Endodermal cell (in vitro differentiated cells): ENCODE data around the gene F13A1. TPM values are rescaled to one million over a fixed set of nuclear protein-coding genes. Genes with fewer than 3 reads are reported as not detected.

Experiments used
- DNase-seq: peaks from one replicate; pipeline ENCODE4 v3.0.0-alpha.2; 2017
- H3K27ac ChIP-seq: 2 replicates; pipeline ENCODE4 v1.5.1; 2013; ENCODE audit warnings: mild to moderate bottlenecking, low read depth, low read length, moderate library complexity
- H3K27me3 ChIP-seq: 2 replicates; pipeline ENCODE4 v1.6.1; 2013; ENCODE audit warnings: mild to moderate bottlenecking, low read length, moderate library complexity; ENCODE audit not compliant: insufficient read depth, control insufficient read depth, poor library complexity, severe bottlenecking
- H3K36me3 ChIP-seq: 2 replicates; pipeline ENCODE4 v1.7.0; 2013; ENCODE audit warnings: mild to moderate bottlenecking, low read length, moderate library complexity; ENCODE audit not compliant: control insufficient read depth, insufficient read depth
- H3K4me1 ChIP-seq: one replicate; pipeline ENCODE4 v1.7.0; 2013; ENCODE audit warnings: low read length; ENCODE audit not compliant: control insufficient read depth, insufficient read depth
- H3K4me3 ChIP-seq: 2 replicates; pipeline ENCODE4 v1.5.1; 2013; ENCODE audit warnings: mild to moderate bottlenecking, low read length, moderate library complexity
- H3K9ac ChIP-seq: 2 replicates; pipeline ENCODE4 v1.6.1; 2013; ENCODE audit warnings: mild to moderate bottlenecking, low read length, moderate library complexity; ENCODE audit not compliant: poor library complexity, severe bottlenecking; ENCODE audit errors: extremely low read depth
- H3K9me3 ChIP-seq: 2 replicates; pipeline ENCODE4 v1.6.1; 2013; ENCODE audit warnings: mild to moderate bottlenecking, low read length, moderate library complexity; ENCODE audit not compliant: control insufficient read depth
- H3K27ac Mint-ChIP-seq: 2 replicates; pipeline ENCODE4 v1.8.0; 2020; ENCODE audit warnings: mixed read lengths
- H3K27me3 Mint-ChIP-seq: 2 replicates; pipeline ENCODE4 v1.8.0; 2021; ENCODE audit warnings: mild to moderate bottlenecking, mixed read lengths; ENCODE audit not compliant: insufficient read depth
- H3K36me3 Mint-ChIP-seq: 2 replicates; pipeline ENCODE4 v1.8.0; 2020; ENCODE audit warnings: low read depth, mixed read lengths
- H3K4me1 Mint-ChIP-seq: 2 replicates; pipeline ENCODE4 v1.8.0; 2020; ENCODE audit warnings: mixed read lengths
- H3K4me3 Mint-ChIP-seq: 2 replicates; pipeline ENCODE4 v1.8.0; 2020; ENCODE audit warnings: mild to moderate bottlenecking, moderate library complexity, mixed read lengths
- H3K9me3 Mint-ChIP-seq: 2 replicates; pipeline ENCODE4 v1.8.0; 2020; ENCODE audit warnings: mild to moderate bottlenecking, mixed read lengths
- whole genome bisulfite sequencing, 2 experiments: methylation state at CpG; one replicate each; pipeline versions ENCODE4 v1.1.5 to v1.1.7; 2013; ENCODE audit warnings: missing lambda C conversion rate in 2 of 2, mixed read lengths in 1 of 2; ENCODE audit not compliant: insufficient coverage in 1 of 2, insufficient read length in 1 of 2; 5-methylcytosine and 5-hydroxymethylcytosine counted together
- total RNA-seq, 2 donors: library from RNA; stranded (reverse); fragmentation: NEBNext Ultra II Directional in 1 of 2; extraction: Animal tissue kit (Norgen Biotek cat#: 25700) in 1 of 2; gene quantifications; 2 replicates in 1 of 2; 3 replicates in 1 of 2; pipeline ENCODE4 v1.2.1, GENCODE V29; 2021
- TF ChIP-seq, protein P1 (sequence below): fragments of 200-600 bp; sonication (generic); conservative IDR thresholded peaks from 2 replicates; pipeline ENCODE4 v1.5.0; 2021; ENCODE audit warnings: antibody characterized with exemption, mild to moderate bottlenecking

F13A1 gene
- total RNA-seq, 2 donors from 2014 or later: 1.1 to 1.3 TPM

DNA sequence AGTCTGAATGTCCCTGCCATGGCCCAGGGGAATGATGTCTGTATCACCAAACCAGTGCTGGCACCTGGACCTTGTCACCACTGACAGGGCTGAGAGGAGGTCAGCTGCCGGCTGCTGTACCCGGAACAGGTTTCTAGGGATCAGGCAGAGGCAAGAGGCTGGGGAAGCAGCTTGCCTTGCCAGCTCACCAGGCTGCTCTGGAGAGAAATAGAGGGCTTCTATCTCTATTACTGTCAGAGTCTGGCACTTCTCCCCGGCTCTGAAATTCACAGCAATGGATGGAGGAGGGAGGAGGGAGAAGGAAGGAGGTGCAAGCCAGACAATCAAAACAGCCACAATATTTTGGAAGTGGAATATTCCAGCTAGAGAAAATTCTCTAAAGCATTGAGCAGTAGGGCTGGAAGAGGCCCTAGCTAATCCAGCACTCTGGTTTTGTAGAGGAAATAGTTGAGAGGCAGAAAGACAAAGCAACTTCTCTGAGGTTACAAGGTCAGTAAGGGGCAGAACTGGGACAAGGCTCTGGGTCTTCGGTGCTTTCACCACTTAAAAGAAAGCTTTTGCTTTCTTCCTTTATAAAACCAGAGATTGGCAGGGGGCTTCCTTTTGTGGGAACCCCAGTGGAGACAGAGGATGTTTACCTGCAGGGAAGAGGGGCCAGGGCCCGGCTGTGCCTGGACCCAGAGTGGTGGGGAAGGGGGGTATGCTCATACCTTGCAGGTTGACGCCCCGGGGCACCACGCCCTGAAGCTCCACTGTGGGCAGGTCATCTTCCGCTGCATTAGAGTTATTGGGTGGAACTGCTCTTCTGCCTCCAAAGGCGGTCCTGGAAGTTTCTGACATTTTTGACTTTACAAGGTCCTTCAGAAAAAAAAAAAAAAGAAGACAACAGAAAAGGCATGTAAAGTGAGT is 2.4 kb downstream of the F13A1 start:
- Mint-ChIP-seq H3K9me3 (no peaks in the 10 kb centered on the region), H3K4me1 (peaks cover 23% of the 10 kb centered on the region), H3K27ac (no peak overlapping the region), H3K36me3 (no peaks in the 10 kb centered on the region), H3K4me3 (no peak overlapping the region), H3K27me3 (peaks cover 29% of the 10 kb centered on the region)
- H3K4me3 ChIP-seq: no peak overlapping the region
- DNase-seq: peak; percentile 51
- H3K9me3 ChIP-seq: no peaks in the 10 kb centered on the region
- H3K9ac ChIP-seq: no peak overlapping the region
- no peaks in the 10 kb centered on the region for H3K36me3 ChIP-seq
- H3K4me1 ChIP-seq: peaks cover 3% of the 10 kb centered on the region
- peaks cover 18% of the 10 kb centered on the region for H3K27me3 ChIP-seq
- H3K27ac ChIP-seq: no peak overlapping the region
- TF ChIP-seq, protein P1, sequence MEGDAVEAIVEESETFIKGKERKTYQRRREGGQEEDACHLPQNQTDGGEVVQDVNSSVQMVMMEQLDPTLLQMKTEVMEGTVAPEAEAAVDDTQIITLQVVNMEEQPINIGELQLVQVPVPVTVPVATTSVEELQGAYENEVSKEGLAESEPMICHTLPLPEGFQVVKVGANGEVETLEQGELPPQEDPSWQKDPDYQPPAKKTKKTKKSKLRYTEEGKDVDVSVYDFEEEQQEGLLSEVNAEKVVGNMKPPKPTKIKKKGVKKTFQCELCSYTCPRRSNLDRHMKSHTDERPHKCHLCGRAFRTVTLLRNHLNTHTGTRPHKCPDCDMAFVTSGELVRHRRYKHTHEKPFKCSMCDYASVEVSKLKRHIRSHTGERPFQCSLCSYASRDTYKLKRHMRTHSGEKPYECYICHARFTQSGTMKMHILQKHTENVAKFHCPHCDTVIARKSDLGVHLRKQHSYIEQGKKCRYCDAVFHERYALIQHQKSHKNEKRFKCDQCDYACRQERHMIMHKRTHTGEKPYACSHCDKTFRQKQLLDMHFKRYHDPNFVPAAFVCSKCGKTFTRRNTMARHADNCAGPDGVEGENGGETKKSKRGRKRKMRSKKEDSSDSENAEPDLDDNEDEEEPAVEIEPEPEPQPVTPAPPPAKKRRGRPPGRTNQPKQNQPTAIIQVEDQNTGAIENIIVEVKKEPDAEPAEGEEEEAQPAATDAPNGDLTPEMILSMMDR: no peak
- WGBS, 2 experiments: 66 to 74% methylated on average over 3 to 10 of the region's 10 CpGs

DNA sequence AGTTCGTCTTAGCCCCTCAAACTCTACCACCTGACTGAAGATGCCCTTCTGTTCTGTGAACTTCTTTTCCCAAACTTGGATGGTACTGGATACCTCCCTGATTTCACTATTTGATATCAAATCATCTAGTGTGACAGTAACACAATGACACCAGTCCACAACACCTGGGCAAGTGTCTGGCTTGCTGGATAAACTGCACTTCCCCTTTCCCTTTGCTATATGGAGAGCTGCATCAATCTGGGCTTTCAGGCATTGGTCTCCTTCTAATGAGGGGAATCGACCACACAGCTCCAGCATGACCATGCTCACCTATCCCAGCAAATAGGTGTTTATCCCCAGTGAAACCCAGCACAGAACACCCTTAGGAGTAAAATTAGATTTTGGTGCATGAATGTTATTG is 3.1 kb downstream of the F13A1 start:
- no peak for DNase-seq
- TF ChIP-seq, protein P1: no peak
- peaks cover 23% of the 10 kb centered on the region for H3K4me1 Mint-ChIP-seq
- no peak overlapping the region for H3K27ac Mint-ChIP-seq
- Histone ChIP-seq H3K9ac (no peak overlapping the region), H3K4me1 (peaks cover 3% of the 10 kb centered on the region), H3K27me3 (peaks cover 18% of the 10 kb centered on the region), H3K4me3 (no peak overlapping the region), H3K27ac (no peak overlapping the region), H3K9me3 (no peaks in the 10 kb centered on the region), H3K36me3 (no peaks in the 10 kb centered on the region)
- H3K4me3 Mint-ChIP-seq: no peak overlapping the region
- WGBS, 2 experiments: 75 to 84% methylated on average over 1 to 2 of the region's 2 CpGs
- H3K9me3 Mint-ChIP-seq: no peaks in the 10 kb centered on the region
- H3K27me3 Mint-ChIP-seq: peaks cover 28% of the 10 kb centered on the region
- H3K36me3 Mint-ChIP-seq: no peaks in the 10 kb centered on the region

DNA sequence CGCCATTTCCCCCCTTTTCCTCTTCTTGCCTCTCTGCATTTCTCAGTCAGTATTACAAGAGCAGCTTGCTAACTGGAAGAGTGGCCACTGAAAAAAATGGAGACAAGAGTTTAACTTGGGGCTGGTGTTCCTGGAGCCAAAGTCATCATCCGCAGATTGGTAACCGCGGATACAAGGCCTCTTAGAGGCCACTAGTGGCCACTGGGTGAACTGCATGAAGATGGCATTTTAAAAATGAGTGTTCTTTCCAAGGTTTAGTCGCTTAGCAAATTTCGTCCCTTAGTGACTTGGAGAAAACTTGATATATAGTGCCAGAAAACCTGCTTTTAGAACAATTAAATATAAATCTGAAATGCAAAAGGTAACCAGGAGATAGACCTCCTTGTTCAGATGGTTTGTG is 4.8 kb downstream of the F13A1 start:
- Histone ChIP-seq H3K27ac (no peak overlapping the region), H3K4me1 (peaks cover 3% of the 10 kb centered on the region), H3K4me3 (no peak overlapping the region), H3K27me3 (peaks cover 15% of the 10 kb centered on the region), H3K36me3 (no peaks in the 10 kb centered on the region), H3K9me3 (no peaks in the 10 kb centered on the region), H3K9ac (no peak overlapping the region)
- 33 to 40% methylated on average over 4 to 6 of the region's 6 CpGs for WGBS, 2 experiments
- no peak overlapping the region for H3K27ac Mint-ChIP-seq
- H3K27me3 Mint-ChIP-seq: peaks cover 11% of the 10 kb centered on the region
- no peaks in the 10 kb centered on the region for H3K9me3 Mint-ChIP-seq
- no peak overlapping the region for H3K4me3 Mint-ChIP-seq
- peaks cover 20% of the 10 kb centered on the region for H3K4me1 Mint-ChIP-seq
- peak; percentile 86 for DNase-seq
- TF ChIP-seq, protein P1: peak; percentile 88
- no peaks in the 10 kb centered on the region for H3K36me3 Mint-ChIP-seq
